HG02973 (cell line): ENCODE data around the gene TMC8.
"Not testable (repeated sequence)": the region's sequence is repeated elsewhere in the genome, so short reads cannot be mapped to it uniquely, and the experiment has no call there.

Experiments used
- ATAC-seq: cut with Tn5 transposase; IDR thresholded peaks from one replicate; pipeline ENCODE4 v1.9.1; 2021; ENCODE audit warnings: moderate library complexity; ENCODE audit not compliant: unreplicated experiment

Gene TMC8

DNA sequence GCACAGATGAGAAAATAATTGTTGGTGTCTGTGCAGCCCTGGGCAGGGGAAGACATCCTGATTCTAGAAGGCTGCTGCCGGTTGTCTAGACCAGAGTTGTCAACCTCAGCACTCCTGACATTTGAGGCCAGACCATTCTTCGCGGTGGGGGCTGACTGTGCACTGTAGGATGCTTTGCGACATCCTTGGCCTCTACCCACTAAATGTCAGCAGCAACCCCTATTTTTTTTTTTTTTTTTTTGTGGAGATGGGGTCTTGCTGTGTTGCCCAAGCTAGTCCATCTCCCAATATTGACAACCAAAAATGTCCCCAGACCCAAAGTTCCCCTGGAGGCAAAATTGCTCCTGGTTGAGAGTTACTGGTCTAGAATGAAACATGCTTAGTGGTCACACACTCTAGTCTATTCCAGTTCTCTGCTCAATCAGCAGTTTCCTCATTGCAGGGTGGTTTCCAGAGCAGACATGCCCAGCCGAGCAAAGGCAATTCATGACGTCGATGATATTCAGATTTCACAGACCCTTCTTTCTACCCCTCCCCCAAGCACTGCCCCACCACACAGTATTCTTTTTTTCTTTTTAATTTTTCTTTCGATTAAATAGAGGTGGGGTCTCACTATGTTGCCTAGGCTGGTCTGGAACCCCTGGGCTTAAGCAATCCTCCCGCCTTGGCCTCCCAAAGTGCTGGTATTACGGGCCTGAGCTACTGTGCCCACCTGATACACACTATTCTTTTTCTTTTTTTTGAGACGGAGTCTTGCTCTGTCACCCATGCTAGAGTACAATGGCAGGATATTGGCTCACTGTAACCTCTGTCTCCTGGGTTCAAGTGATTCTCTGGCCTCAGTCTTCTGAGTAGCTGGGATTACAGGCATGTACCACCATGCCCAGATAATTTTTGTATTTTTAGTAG lies 24.6 kb downstream of the TMC8 start:
- peak; percentile 42 for ATAC-seq

DNA sequence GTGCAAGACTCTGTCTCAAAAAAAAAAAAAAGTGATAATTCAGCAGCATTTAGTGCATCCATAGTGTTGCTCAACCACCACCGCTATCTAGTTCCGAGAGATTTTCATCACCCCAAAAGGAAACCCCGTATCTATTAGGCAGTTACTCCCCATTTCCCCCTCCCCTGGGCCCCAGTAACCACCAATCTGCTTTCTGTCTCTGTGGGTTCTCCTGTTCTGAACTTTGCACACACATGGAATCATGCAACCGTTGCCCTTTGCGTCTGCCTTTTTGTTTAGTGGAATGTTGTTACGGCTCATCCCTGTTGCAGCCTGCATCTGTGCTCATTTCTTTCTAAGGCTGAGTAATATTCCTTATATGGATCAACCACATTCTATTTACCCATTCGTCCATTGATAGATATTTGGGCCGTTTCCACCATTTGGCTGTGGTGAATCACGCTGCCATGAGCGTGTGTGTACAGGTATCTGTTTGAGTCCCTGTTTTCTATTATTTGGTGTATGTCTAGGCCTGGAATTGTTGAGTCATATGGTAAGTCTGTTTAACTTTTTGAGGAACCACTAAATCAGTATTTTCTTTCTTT lies 29.1 kb downstream of the TMC8 start:
- no peak for ATAC-seq

DNA sequence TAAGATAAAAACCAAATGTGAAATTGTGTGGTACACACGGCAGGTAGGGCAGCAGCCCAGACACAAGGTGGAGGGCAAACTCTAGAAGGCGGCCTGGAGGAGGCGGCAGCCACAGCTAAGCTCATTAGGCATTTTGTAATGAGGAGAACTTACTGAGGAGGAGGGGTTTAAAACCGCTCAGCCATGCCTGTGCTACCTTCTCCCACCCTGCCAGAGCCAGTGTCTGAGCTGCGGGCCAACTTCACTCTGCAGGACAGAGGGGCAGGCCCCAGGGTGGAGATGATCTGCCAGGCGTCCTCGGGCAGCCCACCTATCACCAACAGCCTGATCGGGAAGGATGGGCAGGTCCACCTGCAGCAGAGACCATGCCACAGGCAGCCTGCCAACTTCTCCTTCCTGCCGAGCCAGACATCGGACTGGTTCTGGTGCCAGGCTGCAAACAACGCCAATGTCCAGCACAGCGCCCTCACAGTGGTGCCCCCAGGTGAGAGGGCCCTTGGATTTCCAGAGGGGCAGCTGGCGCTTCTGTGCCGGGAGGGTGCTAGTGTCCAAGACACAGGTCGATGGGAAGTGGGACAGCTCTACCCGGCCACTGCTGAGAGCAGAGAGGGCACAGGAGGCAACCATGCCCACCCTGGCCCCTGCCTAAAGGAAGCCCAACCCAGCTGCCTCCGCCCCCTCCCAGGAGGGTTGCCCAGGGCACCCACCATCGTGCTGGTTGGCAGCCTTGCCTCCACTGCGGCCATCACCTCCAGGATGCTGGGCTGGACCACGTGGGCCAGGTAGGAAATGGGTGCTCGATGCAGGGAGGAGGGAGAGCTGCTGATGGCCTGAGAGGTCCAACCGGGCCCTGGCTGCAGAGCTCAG lies 33.5 kb downstream of the TMC8 start:
- no peak for ATAC-seq

DNA sequence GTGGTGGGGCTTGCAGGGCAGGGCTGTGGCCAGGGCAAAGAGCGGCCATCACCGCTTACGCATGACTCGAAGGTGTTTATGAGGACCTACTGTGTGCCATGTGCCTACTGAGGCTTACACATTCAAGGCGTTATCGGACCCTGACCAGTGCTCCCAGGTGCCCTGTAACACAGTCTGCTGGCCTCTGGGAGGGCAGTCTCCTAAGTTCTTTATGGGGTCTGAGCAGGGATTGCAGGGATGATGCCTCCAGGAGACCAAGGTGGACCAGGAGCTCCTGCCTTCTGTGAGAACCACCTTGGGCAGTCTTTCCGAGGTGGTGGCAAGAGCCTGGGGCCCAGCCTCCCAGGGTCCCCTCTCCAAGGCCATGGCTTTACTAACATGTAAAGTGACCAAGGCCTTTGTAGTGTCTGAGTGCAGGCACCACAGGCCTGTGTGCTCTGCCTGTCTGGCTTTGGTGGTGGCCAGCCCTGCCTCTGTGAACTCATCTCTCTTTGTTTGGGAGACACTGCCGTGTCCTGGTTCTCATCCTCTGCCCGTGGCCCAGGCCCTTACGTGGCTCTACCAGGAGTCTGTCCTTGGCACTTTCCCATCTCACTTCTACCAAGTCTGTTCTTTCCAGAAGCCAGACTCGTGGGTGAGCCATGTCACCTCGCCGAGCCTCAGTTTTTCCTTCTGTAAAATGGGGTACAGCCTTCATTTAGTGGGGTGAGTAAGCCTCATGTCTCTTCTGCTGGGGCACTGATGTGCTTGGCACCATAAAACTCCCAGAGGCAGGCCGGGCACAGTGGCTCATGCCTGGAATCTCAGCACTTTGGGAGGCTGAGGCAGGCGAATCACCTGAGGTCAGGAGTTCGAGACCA lies 34.4 kb downstream of the TMC8 start:
- ATAC-seq = no peak

DNA sequence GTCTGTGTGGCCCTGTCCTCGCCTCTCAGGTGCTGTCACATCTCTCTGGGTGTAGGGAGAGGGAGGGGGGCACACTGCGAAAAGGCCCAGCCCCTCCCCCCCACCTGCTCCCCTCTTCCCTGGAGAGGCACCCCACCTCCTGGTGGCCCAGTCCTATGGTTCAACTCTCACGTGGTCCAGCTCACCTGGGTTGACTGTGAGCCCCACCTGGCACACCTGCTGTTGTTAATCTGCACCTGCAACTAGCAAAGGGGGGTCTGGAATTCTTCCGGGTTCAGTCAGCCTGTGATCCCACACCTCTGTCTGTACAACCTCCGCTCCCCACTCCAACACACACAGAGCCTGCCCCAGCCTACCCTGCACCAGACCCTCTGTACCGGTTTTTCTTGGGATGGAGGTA lies 35.8 kb downstream of the TMC8 start:
- ATAC-seq = no peak

DNA sequence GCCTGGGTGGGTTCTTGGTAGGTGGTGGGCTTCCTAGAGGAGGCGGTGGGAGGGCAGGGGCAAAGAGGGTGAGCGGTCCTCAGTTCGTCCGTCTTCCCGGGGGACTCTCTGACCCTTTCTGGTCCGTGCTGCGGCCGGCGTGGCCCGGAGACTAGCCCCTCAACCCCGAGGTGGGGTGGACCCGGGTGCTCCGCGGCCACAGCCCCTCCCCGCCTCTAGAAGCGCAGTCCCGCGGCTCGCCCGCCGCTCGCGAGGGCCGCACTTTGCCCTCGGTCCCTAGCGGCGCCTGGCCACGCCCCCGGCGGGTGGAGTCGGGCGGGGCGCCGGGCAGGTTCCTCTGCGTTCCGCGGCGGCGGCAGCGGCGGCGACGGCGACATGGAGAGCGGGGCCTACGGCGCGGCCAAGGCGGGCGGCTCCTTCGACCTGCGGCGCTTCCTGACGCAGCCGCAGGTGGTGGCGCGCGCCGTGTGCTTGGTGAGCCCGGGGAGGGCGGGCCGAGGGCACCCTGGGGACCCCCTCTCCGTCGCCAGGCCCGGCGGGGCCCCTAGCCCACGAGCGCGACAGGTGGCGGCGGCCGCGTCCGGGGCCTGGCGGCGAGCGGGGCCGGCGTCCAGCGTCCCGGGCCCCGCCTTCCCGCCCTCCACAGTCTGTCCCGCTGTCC lies 37.8 kb downstream of the TMC8 start, which contains the start of gene SYNGR2:
SYNGR2 (plus strand) TSS at position 340 of the 661 bp plus-strand sequence; CDS start at position 376, 36 bp downstream.
- peak; percentile 37 for ATAC-seq

DNA sequence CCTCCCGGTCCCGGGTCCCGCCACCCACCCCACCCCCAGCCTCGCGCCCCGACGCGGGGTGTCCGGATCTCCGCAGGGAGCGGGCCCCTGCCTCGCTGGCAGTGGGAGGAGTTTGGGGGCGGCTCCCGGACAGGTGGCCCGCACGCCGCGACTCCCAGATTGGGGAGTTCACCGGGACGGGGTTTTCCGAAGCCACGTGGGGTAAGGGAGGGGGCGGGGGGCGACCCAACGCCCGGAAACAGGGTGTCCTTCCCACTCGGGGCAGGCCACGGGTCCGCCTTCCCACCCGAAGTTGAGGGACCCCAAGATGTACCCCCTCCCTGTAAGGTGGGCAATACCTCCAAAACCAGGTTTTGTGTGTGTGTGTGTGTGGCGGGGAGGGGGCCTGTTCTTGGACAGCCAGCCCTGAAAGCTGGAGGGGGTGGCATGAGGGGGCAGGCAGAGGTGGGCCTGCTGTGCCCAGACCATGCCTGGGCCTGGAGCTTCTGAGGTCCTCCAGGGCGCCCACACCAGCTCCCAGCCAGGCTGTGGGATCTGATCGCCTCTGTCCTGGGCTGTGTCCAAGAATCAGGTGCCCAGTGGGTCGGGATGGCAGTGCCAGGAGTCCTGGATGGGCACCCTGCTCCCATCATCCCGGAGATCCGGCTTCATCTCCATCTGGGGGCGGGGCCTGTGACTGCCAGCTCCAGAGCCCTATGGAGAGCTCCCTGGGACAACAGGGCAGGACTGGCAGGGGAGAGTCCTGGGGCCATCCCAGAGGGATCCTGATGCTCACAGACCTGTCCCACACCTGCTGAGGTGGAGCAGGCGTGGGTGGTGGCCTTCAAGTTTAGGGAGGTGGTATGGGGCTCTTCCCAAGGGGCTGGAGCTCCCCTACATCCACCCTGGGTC lies 38.6 kb downstream of the TMC8 start:
- peak; percentile 10 for ATAC-seq

DNA sequence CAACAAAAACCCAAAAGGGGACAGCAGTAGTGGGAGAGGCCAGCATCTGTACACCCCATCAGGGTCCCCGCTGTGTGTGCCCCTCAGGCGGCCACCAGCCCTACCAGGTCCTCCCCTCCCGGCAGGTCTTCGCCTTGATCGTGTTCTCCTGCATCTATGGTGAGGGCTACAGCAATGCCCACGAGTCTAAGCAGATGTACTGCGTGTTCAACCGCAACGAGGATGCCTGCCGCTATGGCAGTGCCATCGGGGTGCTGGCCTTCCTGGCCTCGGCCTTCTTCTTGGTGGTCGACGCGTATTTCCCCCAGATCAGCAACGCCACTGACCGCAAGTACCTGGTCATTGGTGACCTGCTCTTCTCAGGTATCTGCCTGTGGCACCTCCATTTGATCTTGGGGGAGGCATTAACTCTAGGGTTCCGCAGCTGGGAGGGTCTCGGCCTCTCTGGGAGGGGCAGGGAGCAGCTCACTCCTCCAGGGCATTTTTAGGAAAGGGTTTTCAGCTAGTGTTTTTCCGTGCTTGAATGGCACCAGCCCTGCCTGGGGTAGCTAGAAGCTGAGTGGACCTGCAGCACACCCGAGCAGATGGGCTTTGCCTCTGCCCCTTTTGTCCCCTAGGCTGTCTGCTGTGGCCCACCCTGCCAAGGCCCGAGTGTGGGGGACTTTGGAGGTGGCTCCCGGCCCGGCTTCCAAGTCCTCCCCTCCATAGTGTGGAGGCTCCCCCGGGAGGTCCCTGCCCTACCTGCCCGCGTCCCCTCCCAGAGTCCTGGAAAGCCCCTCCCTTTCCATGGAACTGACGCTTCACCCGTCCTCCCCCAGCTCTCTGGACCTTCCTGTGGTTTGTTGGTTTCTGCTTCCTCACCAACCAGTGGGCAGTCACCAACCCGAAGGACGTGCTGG lies 40.4 kb downstream of the TMC8 start:
- no peak for ATAC-seq

DNA sequence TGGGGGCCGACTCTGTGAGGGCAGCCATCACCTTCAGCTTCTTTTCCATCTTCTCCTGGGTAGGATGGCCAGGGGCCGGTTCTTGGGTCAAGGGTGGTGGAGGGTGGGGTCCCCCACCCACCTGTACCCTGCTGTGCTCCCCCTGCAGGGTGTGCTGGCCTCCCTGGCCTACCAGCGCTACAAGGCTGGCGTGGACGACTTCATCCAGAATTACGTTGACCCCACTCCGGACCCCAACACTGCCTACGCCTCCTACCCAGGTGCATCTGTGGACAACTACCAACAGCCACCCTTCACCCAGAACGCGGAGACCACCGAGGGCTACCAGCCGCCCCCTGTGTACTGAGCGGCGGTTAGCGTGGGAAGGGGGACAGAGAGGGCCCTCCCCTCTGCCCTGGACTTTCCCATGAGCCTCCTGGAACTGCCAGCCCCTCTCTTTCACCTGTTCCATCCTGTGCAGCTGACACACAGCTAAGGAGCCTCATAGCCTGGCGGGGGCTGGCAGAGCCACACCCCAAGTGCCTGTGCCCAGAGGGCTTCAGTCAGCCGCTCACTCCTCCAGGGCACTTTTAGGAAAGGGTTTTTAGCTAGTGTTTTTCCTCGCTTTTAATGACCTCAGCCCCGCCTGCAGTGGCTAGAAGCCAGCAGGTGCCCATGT lies 41.1 kb downstream of the TMC8 start:
- ATAC-seq = not testable (repeated sequence)

DNA sequence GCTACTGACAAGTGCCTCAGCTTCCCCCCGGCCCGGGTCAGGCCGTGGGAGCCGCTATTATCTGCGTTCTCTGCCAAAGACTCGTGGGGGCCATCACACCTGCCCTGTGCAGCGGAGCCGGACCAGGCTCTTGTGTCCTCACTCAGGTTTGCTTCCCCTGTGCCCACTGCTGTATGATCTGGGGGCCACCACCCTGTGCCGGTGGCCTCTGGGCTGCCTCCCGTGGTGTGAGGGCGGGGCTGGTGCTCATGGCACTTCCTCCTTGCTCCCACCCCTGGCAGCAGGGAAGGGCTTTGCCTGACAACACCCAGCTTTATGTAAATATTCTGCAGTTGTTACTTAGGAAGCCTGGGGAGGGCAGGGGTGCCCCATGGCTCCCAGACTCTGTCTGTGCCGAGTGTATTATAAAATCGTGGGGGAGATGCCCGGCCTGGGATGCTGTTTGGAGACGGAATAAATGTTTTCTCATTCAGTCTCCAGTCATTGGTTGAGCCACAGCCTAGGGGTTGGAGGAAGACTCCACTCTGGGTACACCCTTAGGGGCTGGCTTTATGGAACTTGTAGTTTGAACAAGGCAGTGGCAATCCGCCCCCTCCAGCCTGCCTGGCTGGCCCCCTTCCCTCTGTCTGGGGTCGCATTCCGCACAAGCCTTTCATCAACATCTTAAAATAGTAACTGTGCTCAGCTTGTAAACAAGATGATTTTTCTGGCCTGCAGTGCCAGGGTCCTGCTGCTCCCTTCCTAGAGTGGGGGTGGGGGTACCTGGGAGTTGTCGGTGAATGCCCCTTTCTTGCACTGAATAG lies 41.9 kb downstream of the TMC8 start:
- ATAC-seq = no peak

DNA sequence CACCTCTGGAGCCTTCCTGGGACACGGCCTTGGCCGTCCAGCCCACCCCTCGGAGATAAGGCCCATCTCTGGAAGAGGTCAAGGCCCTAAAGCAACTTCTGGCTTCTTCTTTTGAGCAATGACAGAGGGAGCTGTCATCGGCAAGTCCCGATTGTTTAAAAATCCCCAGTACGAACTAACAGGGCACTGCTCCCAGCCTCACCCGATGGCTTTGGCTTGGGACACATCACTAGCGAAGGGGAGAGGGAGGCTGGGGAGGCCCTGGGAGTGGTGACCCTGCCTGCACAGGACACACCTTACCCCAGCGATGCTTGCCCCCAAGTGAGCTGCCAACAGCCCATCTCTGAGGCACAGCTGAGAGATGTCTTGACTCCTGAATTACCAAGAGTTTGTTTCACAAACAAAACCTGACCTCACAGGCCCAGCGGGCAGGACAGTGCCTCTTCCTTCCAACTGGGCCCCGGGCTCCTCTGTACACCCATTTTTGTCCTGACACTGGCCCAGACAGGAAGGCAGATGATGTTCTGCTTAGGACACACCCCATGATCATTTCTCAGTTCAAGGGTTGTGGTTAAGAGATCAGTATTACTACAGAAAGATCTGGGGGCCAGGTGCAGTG lies 42.6 kb downstream of the TMC8 start:
- ATAC-seq = no peak

DNA sequence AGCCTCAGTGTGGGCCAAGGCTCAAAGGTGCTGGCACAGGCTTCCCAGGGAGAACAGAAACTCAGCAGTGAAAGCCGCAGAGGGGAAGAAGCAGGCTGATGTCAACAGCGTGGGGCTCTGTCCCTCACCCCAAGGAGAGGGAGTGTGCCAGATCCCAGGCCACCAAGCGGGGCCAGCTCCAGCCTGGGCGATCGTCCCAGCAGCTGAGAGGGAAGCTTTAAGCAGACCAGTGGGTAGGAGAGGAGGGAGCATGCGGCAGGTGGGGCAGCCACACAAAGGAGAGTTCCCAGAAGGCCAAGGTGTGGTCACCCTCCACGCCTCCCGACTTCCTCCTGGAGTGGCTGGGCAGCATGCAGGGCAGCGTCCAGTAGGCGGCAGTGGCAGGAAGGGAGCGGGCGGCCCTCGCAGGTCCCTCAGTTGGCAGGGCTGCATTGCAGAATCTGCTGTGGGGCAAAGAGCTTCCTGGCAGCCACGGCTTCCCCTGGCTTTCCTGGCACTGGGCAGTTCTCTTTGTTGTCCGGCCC lies 43.8 kb downstream of the TMC8 start:
- no peak for ATAC-seq

DNA sequence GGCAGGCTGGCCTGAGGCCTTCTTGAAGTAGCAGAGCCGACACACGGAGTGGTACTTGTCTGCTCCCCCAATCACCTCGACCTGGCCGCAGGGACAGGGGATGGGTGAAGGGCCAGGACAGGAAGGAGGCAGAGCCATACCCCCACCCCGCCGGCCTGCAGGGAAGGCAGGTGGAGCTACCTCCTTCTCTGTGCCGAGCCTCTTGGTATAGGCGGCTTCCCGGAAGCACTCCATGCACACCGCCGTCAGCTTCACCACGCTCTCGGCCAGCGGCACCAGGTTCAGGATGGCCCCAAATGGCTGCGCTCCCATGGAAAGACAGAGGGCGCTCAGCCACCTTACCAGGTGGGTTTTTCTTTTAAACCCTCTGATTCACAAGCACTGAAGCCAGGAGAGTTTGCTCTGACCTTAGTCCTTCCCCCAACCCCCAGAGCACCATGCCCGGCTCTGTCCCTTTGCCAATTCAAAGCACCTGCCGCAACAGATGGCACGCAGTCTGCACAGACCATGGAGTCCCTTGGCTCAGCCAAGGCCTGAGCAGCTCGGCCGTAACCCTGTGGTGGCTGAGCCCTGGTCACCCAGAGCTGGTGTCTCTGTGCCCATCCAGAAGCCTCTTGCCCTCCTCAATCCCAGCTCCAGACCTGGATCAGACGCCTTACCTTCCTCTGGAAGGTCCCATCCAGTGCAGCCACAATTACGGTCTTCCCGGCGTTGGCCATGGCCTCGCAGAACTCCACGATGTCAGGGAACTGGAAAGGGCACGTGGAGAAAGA lies 44.5 kb downstream of the TMC8 start:
- ATAC-seq = no peak

DNA sequence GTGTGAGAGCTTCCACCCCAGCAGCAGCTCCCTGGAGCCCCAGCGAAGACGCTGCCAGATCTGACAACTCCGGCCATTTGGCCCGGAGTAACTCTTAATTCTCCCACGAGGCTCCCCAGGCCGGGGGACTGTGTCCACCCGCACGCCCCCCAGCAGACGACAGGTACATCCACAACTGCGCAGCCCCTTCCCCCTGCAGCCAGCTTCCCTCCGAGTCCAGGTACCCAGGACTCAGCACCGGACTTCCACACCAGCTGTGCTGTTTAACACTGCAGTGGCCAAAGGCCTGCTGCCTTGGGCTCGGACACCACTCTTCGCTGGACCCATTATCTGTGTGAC lies 45.0 kb downstream of the TMC8 start:
- no peak for ATAC-seq

DNA sequence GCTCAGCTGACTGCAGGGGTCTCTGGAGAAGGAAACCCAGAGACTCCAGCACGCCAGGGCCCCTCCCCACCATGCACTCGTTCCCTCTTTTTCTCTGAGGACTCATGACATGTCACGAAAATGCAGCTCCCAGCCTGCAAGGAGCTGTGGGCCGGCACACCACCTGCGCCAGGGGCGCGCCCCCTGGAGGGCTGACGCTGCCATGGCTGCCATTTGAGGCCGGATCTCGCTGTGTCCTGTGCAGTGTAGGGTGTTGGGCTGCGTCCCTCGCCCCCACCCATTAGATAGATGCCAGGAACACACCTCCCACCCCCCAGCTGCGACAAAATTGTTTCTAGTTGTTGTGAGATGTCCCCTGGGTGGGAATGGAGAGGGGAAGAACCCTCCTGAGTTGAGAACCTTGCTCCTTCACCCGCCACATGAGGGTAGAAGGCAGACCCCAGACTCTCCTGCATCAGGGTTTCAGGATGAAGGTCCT lies 46.0 kb downstream of the TMC8 start:
- ATAC-seq = no peak
